K562 (cell line): ENCODE data around the gene PROP1.
"Not testable (repeated sequence)": the region's sequence is repeated elsewhere in the genome, so short reads cannot be mapped to it uniquely, and the experiment has no call there.

Experiments
- BCLAF1 ChIP-seq, 2 experiments: fragments of 450-650 bp in 1 of 2; IDR thresholded peaks; 2 replicates each; pipeline ENCODE4 v1.6.1; 2011 to 2017; ENCODE audit warnings: low read depth in 2 of 2, antibody characterized with exemption in 1 of 2, borderline replicate concordance in 1 of 2, low read length in 1 of 2, mild to moderate bottlenecking in 1 of 2, mixed read lengths in 1 of 2; ENCODE audit not compliant: control insufficient read depth in 1 of 2
- CTCF ChIP-seq, 3 experiments: IDR thresholded peaks in 2 of 3; conservative IDR thresholded peaks in 1 of 3; 2 replicates each; pipeline ENCODE4 v1.5.1; 2011 to 2012; ENCODE audit warnings: low read length in 3 of 3, mild to moderate bottlenecking in 3 of 3, control low read depth in 2 of 3, improper control_type of control experiment in 1 of 3, inconsistent platforms in 1 of 3, low read depth in 1 of 3, mixed read lengths in 1 of 3, moderate library complexity in 1 of 3; ENCODE audit not compliant: insufficient read depth in 2 of 3
- EHMT2 ChIP-seq: fragments of 450-650 bp; IDR thresholded peaks from 2 replicates; pipeline ENCODE4 v1.6.1; 2018; ENCODE audit warnings: antibody characterized with exemption
- ELF2 ChIP-seq: fragments of 250-450 bp; sonication (Bioruptor Pico); IDR thresholded peaks from 2 replicates; pipeline ENCODE4 v1.5.0; 2021; ENCODE audit warnings: mild to moderate bottlenecking
- HOMEZ ChIP-seq: fragments of 250-450 bp; sonication (Bioruptor Pico); IDR thresholded peaks from 2 replicates; pipeline ENCODE4 v1.4.0; 2020; ENCODE audit warnings: mild to moderate bottlenecking, moderate library complexity
- IRF1 ChIP-seq: sonication (generic); formaldehyde crosslinking; IDR thresholded peaks from 2 replicates; pipeline ENCODE4 v1.8.0; 2022; ENCODE audit warnings: missing genetic modification reagents, mild to moderate bottlenecking, borderline replicate concordance
- MXI1 ChIP-seq: IDR thresholded peaks from 2 replicates; pipeline ENCODE4 v1.6.1; 2011; ENCODE audit warnings: low read depth, mild to moderate bottlenecking, improper control_type of control experiment, low read length
- NR3C1 ChIP-seq: sonication (generic); formaldehyde crosslinking; IDR thresholded peaks from 2 replicates; pipeline ENCODE4 v1.8.1; 2022; ENCODE audit warnings: missing genetic modification reagents
- REST ChIP-seq, 2 experiments: fragments of 450-650 bp; formaldehyde crosslinking in 1 of 2; IDR thresholded peaks; 2 replicates each; pipeline versions ENCODE4 v1.4.0 to v1.6.1; 2014 to 2020; ENCODE audit warnings: mild to moderate bottlenecking in 2 of 2, borderline replicate concordance in 1 of 2, low read depth in 1 of 2
- STAT5B ChIP-seq: fragments of 250-450 bp; sonication (Bioruptor Pico); IDR thresholded peaks from 2 replicates; pipeline ENCODE4 v1.8.0; 2021; ENCODE audit warnings: mild to moderate bottlenecking, inconsistent platforms
- ZNF175 ChIP-seq: fragments of 200-800 bp; sonication (Bioruptor generic); IDR thresholded peaks from 2 replicates; pipeline ENCODE4 v1.6.1; 2016; ENCODE audit warnings: low read depth, mild to moderate bottlenecking, missing genetic modification characterization, missing compliant biosample characterization
- ZNF197 ChIP-seq: fragments of 200-800 bp; sonication (Bioruptor generic); IDR thresholded peaks from 2 replicates; pipeline ENCODE4 v1.6.1; 2016; ENCODE audit warnings: low read depth, missing genetic modification characterization, missing compliant biosample characterization
- ZNF274 ChIP-seq: IDR thresholded peaks from 2 replicates; pipeline ENCODE4 v1.6.1; 2011; ENCODE audit warnings: low read depth, mild to moderate bottlenecking, low read length, moderate library complexity, borderline replicate concordance

GRCh38 chr5:178006536-178007231 is 10.6 kb upstream of the PROP1 start:
- TF ChIP-seq ZNF197 (CRISPR knock-in tag); HOMEZ (CRISPR knock-in tag); STAT5B (CRISPR knock-in tag); EHMT2; REST (IDR thresholded peaks at IDR 0.05; ENCODE audit: borderline replicate concordance); REST (CRISPR knock-in tag; IDR thresholded peaks at IDR 0.05; ENCODE audit: low read depth); NR3C1 (CRISPR knock-in tag); ELF2 (CRISPR knock-in tag); ZNF175; MXI1; BCLAF1 (IDR thresholded peaks at IDR 0.05; ENCODE audit: borderline replicate concordance in 1 of 2, control insufficient read depth in 1 of 2, low read depth in 2 of 2, low read length in 1 of 2); ZNF274; IRF1 (CRISPR knock-in tag); CTCF (IDR thresholded peaks at IDR 0.05 in 2 of 3, conservative IDR thresholded peaks at IDR 0.05 in 1 of 3; ENCODE audit: insufficient read depth in 2 of 3, low read depth in 1 of 3, low read length in 3 of 3): not testable (repeated sequence)
